CMK (cell line): Measurements from ENCODE around the gene SESN1.
"Not testable (repeated sequence)": the region's sequence is repeated elsewhere in the genome, so short reads cannot be mapped to it uniquely, and the experiment has no call there.

Source experiments
- DNase-seq: peaks from one replicate; pipeline ENCODE4 v3.0.0-alpha.2; 2010; ENCODE audit warnings: low read depth

Gene SESN1

DNA sequence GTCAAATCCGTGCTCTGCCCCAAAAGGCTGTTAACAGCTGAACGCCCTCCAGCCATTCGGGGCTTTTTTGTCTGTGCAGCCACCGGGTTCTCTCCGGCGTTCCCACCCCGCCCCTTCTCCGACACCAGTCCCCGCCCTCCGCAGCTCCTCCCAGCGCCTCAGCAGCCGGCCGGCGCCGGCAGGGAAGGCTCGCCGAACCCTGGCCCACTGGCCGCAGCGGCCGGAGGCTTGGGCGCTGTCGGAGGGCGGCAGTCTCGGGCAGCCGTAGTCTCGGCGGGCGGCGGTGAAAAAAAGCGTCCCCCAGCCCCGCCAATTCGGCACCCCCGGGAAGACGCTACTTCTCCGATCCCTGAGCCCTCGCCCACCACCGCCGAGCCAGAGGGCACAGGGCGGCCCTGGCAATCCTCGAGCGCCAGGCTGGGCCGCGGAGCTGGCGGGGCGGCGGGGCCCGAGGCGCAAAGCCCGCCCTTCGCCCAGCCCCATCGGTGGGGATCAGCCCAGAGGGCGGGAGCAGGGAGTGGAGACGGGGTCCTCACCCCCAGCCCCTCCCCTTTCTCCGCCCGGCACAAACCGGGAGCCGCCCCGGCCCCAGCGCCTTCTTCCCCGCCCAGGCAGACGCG, at the start of gene SESN1:
Gene SESN1, minus strand, starts transcription at position 431 of the 620 bp plus-strand sequence. CDS start 773 bp downstream, outside the sequence.
- peak; percentile 66 for DNase-seq

- no peak for DNase-seq
These were observed 48.5 kb upstream of the SESN1 start for GRCh38 chr6:109143191-109143590.

GRCh38 chr6:109142067-109142466, 47.4 kb upstream of the SESN1 start:
- DNase-seq: not testable (repeated sequence)

- DNase-seq: no peak
These were observed 44.5 kb upstream of the SESN1 start for GRCh38 chr6:109139109-109139508.

GRCh38 chr6:109136530-109136929, 41.9 kb upstream of the SESN1 start:
- DNase-seq: not testable (repeated sequence)

GRCh38 chr6:109136039-109136438, 41.4 kb upstream of the SESN1 start:
- not testable (repeated sequence) for DNase-seq

DNA sequence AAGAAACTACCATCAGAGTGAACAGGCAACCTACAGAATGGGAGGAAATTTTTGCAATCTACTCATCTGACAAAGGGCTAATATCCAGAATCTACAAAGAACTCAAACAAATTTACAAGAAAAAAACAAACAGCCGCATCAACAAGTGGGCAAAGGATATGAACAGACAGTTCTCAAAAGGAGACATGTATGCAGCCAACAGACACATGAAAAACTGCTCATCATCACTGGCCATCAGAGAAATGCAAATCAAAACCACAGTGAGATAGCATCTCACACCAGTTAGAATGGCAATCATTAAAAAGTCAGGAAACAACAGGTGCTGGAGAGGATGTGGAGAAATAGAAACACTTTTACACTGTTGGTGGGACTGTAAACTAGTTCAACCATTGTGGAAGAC, 41.0 kb upstream of the SESN1 start:
- DNase-seq: not testable (repeated sequence)

GRCh38 chr6:109130065-109130464, 35.4 kb upstream of the SESN1 start:
- no peak for DNase-seq

DNA sequence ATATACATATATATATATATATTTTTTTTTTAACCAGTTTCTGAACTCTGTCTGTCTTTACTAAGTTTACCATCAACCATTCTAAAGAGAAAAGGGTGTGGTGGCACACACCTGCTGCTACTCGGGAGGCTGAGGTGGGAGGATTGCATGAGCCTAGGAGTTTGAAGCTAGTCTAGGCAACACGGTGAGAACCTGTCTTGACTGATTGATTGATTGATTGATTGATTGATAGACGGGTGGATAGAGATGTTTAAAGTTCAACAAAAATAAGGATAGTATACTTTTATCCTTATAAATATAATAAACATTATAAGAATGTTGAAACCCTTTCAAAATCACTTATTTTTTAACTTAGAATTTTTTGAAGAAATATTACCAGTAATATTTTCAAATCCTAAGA, 30.9 kb upstream of the SESN1 start:
- DNase-seq: no peak

DNA sequence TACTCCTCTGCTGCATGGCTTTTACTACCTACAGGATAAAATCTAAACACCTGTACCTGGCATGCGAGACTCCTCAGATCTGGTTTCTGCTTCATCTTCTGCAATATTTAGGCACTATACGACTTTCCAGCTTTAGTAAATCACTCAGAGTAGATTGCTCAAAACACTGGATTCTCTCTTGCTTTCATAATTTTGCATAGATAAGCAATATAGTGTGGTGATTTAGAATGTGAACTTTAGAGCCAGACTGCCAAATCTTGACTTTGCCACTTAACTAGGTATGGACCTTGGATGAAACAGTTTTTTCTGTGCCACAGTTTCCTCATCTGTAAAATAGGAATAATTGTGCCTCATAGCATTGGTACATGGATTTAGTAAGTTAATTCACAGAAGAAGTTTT, 29.6 kb upstream of the SESN1 start:
- no peak for DNase-seq

DNA sequence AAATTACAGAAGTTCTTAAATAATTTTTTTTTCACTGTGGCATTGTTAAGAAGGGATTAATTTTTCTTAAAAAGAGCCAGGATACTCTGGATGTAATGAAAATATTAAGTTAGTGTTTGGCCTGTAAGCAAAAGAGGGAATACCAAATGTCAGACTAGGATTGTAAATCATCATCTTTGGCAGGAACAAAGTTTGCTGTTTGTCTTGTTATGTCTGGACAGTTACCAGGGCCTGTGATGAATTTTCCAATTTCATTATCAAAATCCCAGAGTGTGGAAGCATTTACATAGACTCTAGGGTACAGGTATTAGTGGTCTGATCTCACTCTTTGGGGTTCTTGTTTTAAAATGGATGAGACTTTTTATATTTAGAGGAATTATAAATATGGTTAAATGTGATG, 26.8 kb upstream of the SESN1 start:
- DNase-seq: no peak

- DNase-seq: no peak
These were observed 24.3 kb upstream of the SESN1 start for GRCh38 chr6:109118871-109119354.

DNA sequence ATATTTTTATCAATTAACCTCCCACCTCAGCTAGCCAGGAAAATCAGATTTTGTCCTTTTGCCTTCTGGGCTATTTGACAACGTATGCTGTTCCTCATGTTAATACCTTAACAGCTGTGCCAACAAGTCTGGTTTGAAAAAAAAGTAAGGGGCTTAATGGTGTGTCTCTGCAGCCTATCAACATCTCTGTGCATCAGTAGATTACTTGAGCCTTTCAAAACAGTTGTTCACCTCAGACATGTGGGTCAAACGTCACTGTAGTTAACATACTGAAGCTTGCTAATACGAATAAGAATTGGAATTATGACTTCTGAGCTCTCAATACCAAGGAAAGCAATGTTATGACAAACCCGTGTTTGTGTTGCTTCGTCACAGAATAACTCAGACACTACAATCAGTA, 23.7 kb upstream of the SESN1 start:
- no peak for DNase-seq

GRCh38 chr6:109117346-109118035, 22.8 kb upstream of the SESN1 start:
- DNase-seq: no peak

GRCh38 chr6:109112663-109113062, 18.0 kb upstream of the SESN1 start:
- not testable (repeated sequence) for DNase-seq

DNA sequence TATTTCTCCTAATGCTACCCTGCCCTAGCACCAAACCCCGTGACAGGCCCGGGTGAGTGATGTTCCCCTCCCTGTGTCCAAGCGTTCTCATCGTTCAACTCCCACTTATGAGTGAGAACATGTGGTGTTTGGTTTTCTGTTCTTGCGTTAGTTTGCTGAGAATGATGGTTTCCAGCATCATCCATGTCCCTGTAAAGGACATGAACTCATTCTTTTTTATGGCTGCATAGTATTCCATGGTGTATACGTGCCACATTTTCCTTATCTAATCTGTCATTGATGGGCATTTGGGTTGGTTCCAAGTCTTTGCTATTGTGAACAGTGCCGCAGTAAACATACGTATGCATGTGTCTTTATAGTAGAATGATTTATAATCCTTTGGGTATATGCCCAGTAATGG, 15.0 kb upstream of the SESN1 start:
- DNase-seq: not testable (repeated sequence)

GRCh38 chr6:109105681-109106080, 11.0 kb upstream of the SESN1 start:
- DNase-seq: no peak

- no peak for DNase-seq
These were observed 9.9 kb upstream of the SESN1 start for GRCh38 chr6:109104512-109104911.

GRCh38 chr6:109103942-109104341, 9.3 kb upstream of the SESN1 start:
- no peak for DNase-seq

- no peak for DNase-seq
These were observed 8.1 kb upstream of the SESN1 start for GRCh38 chr6:109102762-109103161.

- no peak for DNase-seq
These were observed 3.0 kb upstream of the SESN1 start for GRCh38 chr6:109097661-109098060.

DNA sequence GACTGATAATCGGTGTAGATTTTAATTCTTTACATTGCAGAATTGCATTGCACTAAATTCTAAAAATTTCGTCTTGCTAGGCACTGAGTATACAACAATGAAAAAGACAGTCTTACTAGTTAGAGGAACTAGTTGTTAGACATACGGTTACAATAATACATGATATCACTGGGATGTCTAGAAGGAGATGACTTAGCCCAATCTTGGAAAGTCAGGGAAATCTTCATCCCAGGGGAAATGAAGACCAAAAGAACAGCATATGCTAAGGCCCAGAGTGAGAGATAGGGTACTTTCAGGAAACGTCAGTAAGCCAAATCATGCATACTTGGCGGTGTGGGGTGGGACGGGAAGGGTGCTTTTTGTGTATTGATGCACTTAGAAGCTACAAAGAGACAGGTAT, 1.6 kb upstream of the SESN1 start:
- no peak for DNase-seq

GRCh38 chr6:109095835-109096084, 1.1 kb upstream of the SESN1 start:
- DNase-seq: no peak
